Lung microvascular endothelial cell (primary cell): ENCODE data around the gene REV1. TPM values are rescaled to one million over a fixed set of nuclear protein-coding genes. Genes with fewer than 3 reads are reported as not detected.
"Not testable (repeated sequence)": the region's sequence is repeated elsewhere in the genome, so short reads cannot be mapped to it uniquely, and the experiment has no call there.

ENCODE experiments used
- DNase-seq, 2 donors: peaks; one replicate each; pipeline versions ENCODE4 v3.0.0 to v3.0.0-alpha.2; 2010; ENCODE audit warnings: low read depth in 2 of 2
- total RNA-seq: library from RNA; depleted of rRNA; stranded (reverse); fragments of >200 nt; gene quantifications from 2 replicates; pipeline ENCODE4 v1.2.1, GENCODE V29; 2014

Gene REV1
- total RNA-seq, 1 donor from 2014 or later = 33.3 TPM

- not testable (repeated sequence) for DNase-seq
These were observed 135.0 kb downstream of the REV1 start for GRCh38 chr2:99354825-99355224.

- no peak for DNase-seq
These were observed 135.7 kb downstream of the REV1 start for GRCh38 chr2:99354070-99354469.

Other genes starting within 250 kb of the REV1 start
- not detected in 2 replicates for gene LYG2, start 234.4 kb downstream of the REV1 start, total RNA-seq
- gene LYG1, start 188.8 kb downstream of the REV1 start, total RNA-seq = 0.22 and 0.40 TPM in 2 replicates
- gene TXNDC9, start 153.7 kb downstream of the REV1 start, total RNA-seq = 54.8 and 57.3 TPM in 2 replicates
- gene EIF5B, start 152.6 kb downstream of the REV1 start, total RNA-seq = 12.7 and 14.6 TPM in 2 replicates